Lower lobe of right lung (tissue), 2 donors: ENCODE measurements around the gene SLC4A3. TPM values are rescaled to one million over a fixed set of nuclear protein-coding genes. Genes with fewer than 3 reads are reported as not detected.
"Not testable (repeated sequence)": the region's sequence is repeated elsewhere in the genome, so short reads cannot be mapped to it uniquely, and the experiment has no call there.

Experiments
- ATAC-seq, 2 donors: fragments of 200-7000 bp; cut with Tn5 transposase; one replicate each; pipeline ENCODE4 v1.9.1; 2020 to 2022; ENCODE audit warnings: mild to moderate bottlenecking in 2 of 2, moderate library complexity in 2 of 2
- DNase-seq: peaks from one replicate; pipeline ENCODE4 v3.0.0-alpha.2; 2020
- H3K27ac ChIP-seq: fragments of 200-600 bp; one replicate; pipeline ENCODE4 v1.8.0; 2022
- H3K27me3 ChIP-seq: fragments of 200-600 bp; one replicate; pipeline ENCODE4 v1.8.0; 2022; ENCODE audit warnings: low read depth
- H3K36me3 ChIP-seq: fragments of 200-600 bp; one replicate; pipeline ENCODE4 v1.8.0; 2022; ENCODE audit warnings: mild to moderate bottlenecking
- H3K4me1 ChIP-seq: fragments of 200-600 bp; one replicate; pipeline ENCODE4 v1.8.0; 2022
- H3K4me3 ChIP-seq: fragments of 200-600 bp; one replicate; pipeline ENCODE4 v1.8.0; 2022; ENCODE audit warnings: mild to moderate bottlenecking
- H3K9me3 ChIP-seq: fragments of 200-600 bp; one replicate; pipeline ENCODE4 v1.8.0; 2022
- intact Hi-C: fragments of 100-400 bp; cut with DNase I; formaldehyde crosslinking; loops from one replicate; pipeline ENCODE4 v1.11.0; 2022
- total RNA-seq: library from RNA; stranded (reverse); fragmentation: NEBNext Ultra II Directional; extraction: Animal tissue kit (Norgen Biotek cat#: 25700); gene quantifications from one replicate; pipeline ENCODE4 v1.2.1, GENCODE V29; 2021
- TF ChIP-seq, protein P1 (sequence below): fragments of 200-600 bp; IDR thresholded peaks from one replicate; pipeline ENCODE4 v1.8.0; 2022; ENCODE audit warnings: antibody characterized with exemption, mild to moderate bottlenecking
- donor health status: DM: no; HTN: yes; CAD: no; lungs with severe emphysema.

Gene SLC4A3
- total RNA-seq, 1 donor from 2014 or later, result 1.0 TPM

DNA sequence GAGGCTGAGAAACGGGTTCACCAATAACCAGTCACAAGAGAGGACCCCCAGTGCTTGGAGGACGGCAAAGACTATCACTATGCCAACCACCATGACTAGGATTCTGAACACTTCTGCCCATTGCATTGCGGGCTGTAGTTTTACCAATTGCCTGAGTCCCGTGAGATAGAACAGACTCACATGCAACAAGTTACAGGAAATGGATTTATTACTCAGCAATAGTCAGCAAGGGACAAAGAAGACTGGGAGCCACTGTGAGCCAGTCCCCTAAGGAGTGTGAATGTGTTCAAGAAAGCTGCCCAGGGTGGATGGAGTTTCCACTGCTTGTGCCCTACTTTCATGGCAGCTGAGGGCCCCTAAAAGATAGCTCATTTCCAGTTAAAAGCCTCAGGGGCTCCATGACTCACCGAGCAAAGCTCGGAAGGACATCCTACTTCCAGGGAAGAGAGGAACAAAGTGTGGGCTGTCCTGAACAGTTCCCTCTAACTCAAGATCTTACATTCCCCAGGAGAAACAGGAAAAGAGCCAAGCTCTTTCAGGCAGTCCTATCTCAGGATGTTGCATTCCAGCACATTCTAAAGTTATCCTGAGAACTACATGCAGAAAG is 54.4 kb downstream of the SLC4A3 start:
- Histone ChIP-seq H3K4me3 (no peak overlapping the region), H3K27ac (no peak overlapping the region), H3K36me3 (no peaks in the 10 kb centered on the region), H3K9me3 (no peaks in the 10 kb centered on the region), H3K4me1 (peaks cover 7% of the 10 kb centered on the region), H3K27me3 (peaks cover 8% of the 10 kb centered on the region)
- DNase-seq, result no peak
- ATAC-seq, result no peak
- intact Hi-C loops, result no loop called here
- TF ChIP-seq, protein P1, sequence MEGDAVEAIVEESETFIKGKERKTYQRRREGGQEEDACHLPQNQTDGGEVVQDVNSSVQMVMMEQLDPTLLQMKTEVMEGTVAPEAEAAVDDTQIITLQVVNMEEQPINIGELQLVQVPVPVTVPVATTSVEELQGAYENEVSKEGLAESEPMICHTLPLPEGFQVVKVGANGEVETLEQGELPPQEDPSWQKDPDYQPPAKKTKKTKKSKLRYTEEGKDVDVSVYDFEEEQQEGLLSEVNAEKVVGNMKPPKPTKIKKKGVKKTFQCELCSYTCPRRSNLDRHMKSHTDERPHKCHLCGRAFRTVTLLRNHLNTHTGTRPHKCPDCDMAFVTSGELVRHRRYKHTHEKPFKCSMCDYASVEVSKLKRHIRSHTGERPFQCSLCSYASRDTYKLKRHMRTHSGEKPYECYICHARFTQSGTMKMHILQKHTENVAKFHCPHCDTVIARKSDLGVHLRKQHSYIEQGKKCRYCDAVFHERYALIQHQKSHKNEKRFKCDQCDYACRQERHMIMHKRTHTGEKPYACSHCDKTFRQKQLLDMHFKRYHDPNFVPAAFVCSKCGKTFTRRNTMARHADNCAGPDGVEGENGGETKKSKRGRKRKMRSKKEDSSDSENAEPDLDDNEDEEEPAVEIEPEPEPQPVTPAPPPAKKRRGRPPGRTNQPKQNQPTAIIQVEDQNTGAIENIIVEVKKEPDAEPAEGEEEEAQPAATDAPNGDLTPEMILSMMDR, result no peak

DNA sequence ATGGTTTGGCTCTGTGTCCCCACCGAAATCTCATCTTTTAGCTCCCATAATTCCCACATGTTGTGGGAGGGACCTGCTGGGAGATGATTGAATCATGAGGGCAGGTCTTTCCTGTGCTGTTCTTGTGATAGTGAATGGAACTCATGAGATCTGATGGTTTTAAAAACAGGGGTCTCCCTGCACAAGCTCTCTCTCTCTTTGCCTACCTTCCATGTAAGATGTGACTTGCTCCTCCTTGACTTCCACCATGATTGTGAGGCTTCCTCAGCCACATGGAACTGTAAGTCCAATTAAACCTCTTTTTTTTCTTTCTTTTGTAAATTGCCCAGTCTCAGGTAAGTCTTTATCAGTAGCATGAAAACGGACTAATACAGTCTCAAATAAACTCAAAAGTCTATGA is 56.0 kb downstream of the SLC4A3 start:
- H3K27ac ChIP-seq, H3K36me3 ChIP-seq, intact Hi-C loops, DNase-seq, H3K9me3 ChIP-seq, H3K4me3 ChIP-seq, H3K4me1 ChIP-seq, ATAC-seq, H3K27me3 ChIP-seq: not testable (repeated sequence)

DNA sequence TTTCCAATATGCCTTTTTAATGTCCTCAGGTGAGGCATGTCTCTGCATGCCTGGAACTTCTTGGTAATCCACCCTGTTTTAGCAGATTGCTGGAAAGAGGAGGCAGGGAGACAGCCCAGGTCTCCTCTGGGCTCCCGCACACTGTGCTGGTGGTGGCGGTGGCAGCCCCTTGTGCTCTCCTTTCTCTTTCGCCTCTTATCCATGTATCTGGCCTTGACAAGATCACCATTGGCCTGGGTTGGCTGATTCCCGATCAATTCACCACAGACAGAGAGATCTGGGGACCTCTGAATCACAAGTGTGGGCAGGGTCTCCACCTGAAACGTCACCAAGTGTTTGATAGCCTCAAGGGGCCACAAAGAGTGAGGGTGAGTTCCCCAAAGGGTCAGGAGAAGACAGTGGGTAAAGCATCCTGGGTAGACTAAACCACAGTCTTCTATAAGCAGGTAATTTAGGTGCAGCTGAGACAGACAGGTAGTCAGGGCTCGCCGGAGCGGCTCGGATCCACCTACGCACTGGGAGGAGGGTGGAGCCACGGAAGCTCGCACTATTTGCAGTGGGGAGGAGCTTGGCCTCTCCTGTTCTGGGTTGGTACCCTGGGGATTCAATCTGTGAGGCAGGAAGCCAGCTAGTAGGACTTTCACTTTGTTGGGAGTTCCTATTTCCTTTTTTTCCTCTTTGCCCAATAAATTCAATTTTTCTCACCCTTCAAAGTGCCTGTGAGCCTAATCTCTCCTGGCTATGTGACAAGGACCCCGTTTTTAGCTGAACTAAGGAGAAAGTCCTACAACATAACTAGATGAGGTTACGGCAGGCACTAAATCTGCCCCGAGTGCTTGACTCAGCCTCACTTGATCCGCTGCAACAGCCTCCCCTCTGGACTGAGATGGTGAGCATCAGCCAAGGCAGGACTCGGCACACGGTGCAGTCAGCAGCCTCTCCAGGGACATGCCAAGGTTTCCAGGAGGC is 57.6 kb downstream of the SLC4A3 start:
- DNase-seq, result peak; percentile 78

GRCh38 chr2:219687272-219687671 is 59.8 kb downstream of the SLC4A3 start:
- peaks cover 6% of the 10 kb centered on the region for H3K27me3 ChIP-seq
- DNase-seq, result no peak
- H3K4me1 ChIP-seq, result peaks cover 7% of the 10 kb centered on the region
- intact Hi-C loops, result no loop called here
- H3K27ac ChIP-seq, result no peak overlapping the region
- TF ChIP-seq, protein P1, result no peak
- no peaks in the 10 kb centered on the region for H3K9me3 ChIP-seq
- H3K36me3 ChIP-seq, result no peaks in the 10 kb centered on the region
- no peak for ATAC-seq
- H3K4me3 ChIP-seq, result no peak overlapping the region

More for the DNA sequence above, 57.6 kb downstream of the SLC4A3 start:
- peak; percentile 95 to 97 for ATAC-seq
- Histone ChIP-seq H3K9me3 (no peaks in the 10 kb centered on the region), H3K4me1 (peaks cover 7% of the 10 kb centered on the region), H3K27ac (peak overlapping the region; percentile 62), H3K4me3 (peak overlapping the region; percentile 55), H3K36me3 (no peaks in the 10 kb centered on the region), H3K27me3 (peaks cover 6% of the 10 kb centered on the region)
- TF ChIP-seq, protein P1, result no peak
- intact Hi-C loops, result no loop called here

- no peak for DNase-seq
- Histone ChIP-seq H3K27ac (no peak overlapping the region), H3K36me3 (no peaks in the 10 kb centered on the region), H3K4me1 (peaks cover 7% of the 10 kb centered on the region), H3K9me3 (no peaks in the 10 kb centered on the region), H3K4me3 (no peak overlapping the region), H3K27me3 (peaks cover 6% of the 10 kb centered on the region)
- TF ChIP-seq, protein P1, result no peak
- ATAC-seq, result no peak
- intact Hi-C loops, result no loop called here
These were observed 60.6 kb downstream of the SLC4A3 start for GRCh38 chr2:219687882-219688559.
